ENCODE measurements around the gene HNRNPAB. TPM values are rescaled to one million over a fixed set of nuclear protein-coding genes. Genes with fewer than 3 reads are reported as not detected.

The HNRNPAB gene
- total and polyA plus RNA-seq, 8 donors = 24.5 to 61.6 (median 46.2) TPM

DNA sequence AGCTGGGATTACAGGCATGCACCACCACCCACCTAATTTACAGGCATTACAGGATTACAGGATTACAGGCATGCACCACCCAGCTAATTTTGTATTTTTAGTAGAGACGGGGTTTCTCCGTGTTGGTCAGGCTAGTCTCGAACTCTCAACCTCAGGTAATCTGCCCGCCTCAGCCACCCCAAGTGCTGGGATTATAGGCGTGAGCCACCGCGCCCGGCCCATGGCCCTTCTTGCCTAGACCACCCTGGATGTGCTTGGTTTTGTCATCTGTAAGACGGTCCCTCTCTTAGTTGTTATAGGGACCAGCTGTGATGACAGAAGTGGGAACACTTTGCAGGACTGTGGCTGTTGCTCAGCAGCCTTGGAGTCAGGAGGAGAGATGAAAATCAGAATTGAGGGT lies 31.8 kb downstream of the HNRNPAB start:
- Histone ChIP-seq H3K27me3 (no peaks in the 10 kb centered on the region), H3K9me3 (no peaks in the 10 kb centered on the region), H3K36me3 (no peaks in the 10 kb centered on the region), H3K4me1 (peaks cover 0 to 25% (median 5%) of the 10 kb centered on the region in 3 donors), H3K27ac (peak overlapping the region in 3 of 4 donors; percentile 48 to 66 (median 59)), H3K4me3 (no peak overlapping the region)
- intact Hi-C loops (cut with DNase I) = no loop called here
- 80 to 90% methylated on average over 9 of the region's 9 CpGs for WGBS, 2 donors
- ATAC-seq (no peak), DNase-seq (peak in 1 of 6 donors; percentile 34), FAIRE-seq (no peak)
- TF ChIP-seq CTCF (IDR thresholded peaks at IDR 0.05) = no peak

- Histone ChIP-seq H3K4me1 (peaks cover 0 to 21% (median 0%) of the 10 kb centered on the region in 3 donors), H3K4me3 (no peak overlapping the region), H3K36me3 (no peaks in the 10 kb centered on the region), H3K27ac (peak overlapping the region; percentile 35 to 66 (median 54)), H3K27me3 (no peaks in the 10 kb centered on the region), H3K9me3 (no peaks in the 10 kb centered on the region)
- ATAC-seq = peak in 3 of 4 donors; percentile 23 to 40 (median 29)
- intact Hi-C loops (cut with DNase I) = no loop called here
- WGBS, 2 donors = 17 to 20% methylated on average over 4 of the region's 4 CpGs
- no peak for TF ChIP-seq CTCF (IDR thresholded peaks at IDR 0.05)
- DNase-seq = peak in 5 of 6 donors; percentile 47 to 73 (median 64)
- no peak for FAIRE-seq
Observed at GRCh38 chr5:178236679-178237078, 32.3 kb downstream of the HNRNPAB start.

GRCh38 chr5:178237431-178238312 lies 33.3 kb downstream of the HNRNPAB start:
- TF ChIP-seq CTCF (IDR thresholded peaks at IDR 0.05) = no peak
- ATAC-seq (no peak), FAIRE-seq (no peak), DNase-seq (peak in 1 of 6 donors; percentile 34)
- no peak overlapping the region for H3K4me3 ChIP-seq
- peak overlapping the region; percentile 35 to 66 (median 54) for H3K27ac ChIP-seq
- H3K36me3 ChIP-seq = no peaks in the 10 kb centered on the region
- peaks cover 0 to 21% (median 0%) of the 10 kb centered on the region in 3 donors for H3K4me1 ChIP-seq
- intact Hi-C loops (cut with DNase I) = no loop called here
- H3K9me3 ChIP-seq = no peaks in the 10 kb centered on the region
- WGBS, 2 donors = 75 to 78% methylated on average over 13 of the region's 13 CpGs
- no peaks in the 10 kb centered on the region for H3K27me3 ChIP-seq

DNA sequence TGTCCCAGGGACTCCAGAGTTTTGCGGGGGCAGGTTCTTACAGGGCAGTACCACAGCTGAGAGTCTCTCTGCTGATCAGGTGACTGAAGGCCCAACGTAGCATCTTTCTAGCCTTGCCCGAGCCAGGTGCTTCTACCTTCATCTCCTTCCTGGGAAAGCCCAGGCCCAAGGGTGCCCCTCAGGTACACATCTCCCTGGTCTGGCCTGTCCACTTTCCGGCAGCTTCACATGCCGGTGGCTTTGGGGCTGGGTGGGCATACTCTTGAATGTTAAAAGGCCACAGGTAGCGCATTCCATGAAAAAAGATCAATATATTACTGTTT lies 33.9 kb downstream of the HNRNPAB start:
- ATAC-seq = no peak
- Histone ChIP-seq H3K9me3 (no peaks in the 10 kb centered on the region), H3K4me1 (peaks cover 0 to 21% (median 0%) of the 10 kb centered on the region in 3 donors), H3K36me3 (no peaks in the 10 kb centered on the region), H3K27ac (no peak overlapping the region), H3K27me3 (no peaks in the 10 kb centered on the region), H3K4me3 (no peak overlapping the region)
- 93 to 94% methylated on average over 6 of the region's 6 CpGs for WGBS, 2 donors
- DNase-seq = peak in 1 of 6 donors; percentile 24
- TF ChIP-seq CTCF (IDR thresholded peaks at IDR 0.05) = no peak
- FAIRE-seq = no peak
- intact Hi-C loops (cut with DNase I) = no loop called here
